Fibroblast of gingiva (primary cell): Measurements from ENCODE around the gene RPSA.
"Not testable (repeated sequence)": the region's sequence is repeated elsewhere in the genome, so short reads cannot be mapped to it uniquely, and the experiment has no call there.

Source experiments
- DNase-seq: peaks from one replicate; pipeline ENCODE4 v3.0.0-alpha.2; 2011; ENCODE audit warnings: low read depth

The RPSA gene

DNA sequence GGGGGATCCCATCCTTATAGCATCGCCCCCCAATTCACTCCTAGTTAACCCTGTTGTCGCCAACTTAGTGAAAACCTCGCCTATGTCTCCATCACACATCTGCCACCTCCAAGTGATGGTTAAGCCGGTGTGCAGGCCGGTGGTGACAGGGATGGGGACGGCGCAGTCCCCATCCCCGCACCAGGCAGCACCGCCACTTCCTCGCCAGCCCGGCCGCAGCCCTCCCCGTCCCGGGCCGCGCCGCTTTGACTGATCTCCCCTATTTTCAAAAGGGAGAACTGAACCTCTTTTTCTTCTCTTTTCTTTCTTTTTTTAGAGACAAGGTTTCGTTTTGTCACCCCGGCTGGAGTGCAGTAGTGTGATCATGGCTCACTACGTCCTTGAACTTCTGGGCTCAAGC is 49.6 kb downstream of the RPSA start:
- no peak for DNase-seq

DNA sequence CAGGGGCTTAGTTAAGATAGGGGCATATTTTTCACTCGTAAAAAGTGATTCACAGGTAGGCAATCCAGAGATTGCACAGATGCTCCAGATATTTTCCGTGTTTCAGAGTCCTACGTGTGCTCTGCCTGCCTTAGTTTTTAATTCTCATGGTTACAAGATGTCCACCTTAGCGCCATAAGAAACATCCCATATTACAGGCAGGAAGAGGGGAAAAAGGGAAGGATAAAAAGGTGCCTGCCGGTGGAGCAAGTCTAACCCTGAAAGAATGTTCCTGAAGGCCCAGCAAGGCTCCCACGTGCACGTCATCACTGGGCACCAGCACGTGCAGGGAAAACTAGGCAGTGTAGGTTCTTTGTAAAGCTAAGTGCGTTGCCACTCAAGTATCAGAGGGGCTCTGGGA is 50.8 kb downstream of the RPSA start:
- DNase-seq, result no peak

GRCh38 chr3:39458579-39458978 is 52.1 kb downstream of the RPSA start:
- DNase-seq, result not testable (repeated sequence)

DNA sequence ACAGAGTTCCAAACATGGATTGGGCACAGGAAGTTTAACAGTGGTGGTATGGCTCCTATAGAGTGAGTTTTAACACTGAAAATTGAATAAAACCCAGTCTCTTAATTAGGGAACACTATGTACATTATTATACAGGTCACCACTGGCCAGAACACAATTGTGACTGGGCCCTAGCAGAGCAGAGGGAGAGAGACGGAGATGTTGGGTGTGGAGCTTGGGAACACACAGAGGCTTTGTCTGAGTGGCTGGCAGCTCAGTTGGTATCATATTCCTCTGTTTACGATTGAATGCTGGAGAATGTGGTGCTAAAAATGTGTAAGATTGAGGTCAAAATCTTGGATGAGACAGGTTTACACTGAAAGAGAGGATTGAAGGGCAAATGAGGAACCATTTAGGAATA is 54.2 kb downstream of the RPSA start:
- no peak for DNase-seq
